ENCODE results near the gene CACNA1B.

- TF ChIP-seq, protein P1, sequence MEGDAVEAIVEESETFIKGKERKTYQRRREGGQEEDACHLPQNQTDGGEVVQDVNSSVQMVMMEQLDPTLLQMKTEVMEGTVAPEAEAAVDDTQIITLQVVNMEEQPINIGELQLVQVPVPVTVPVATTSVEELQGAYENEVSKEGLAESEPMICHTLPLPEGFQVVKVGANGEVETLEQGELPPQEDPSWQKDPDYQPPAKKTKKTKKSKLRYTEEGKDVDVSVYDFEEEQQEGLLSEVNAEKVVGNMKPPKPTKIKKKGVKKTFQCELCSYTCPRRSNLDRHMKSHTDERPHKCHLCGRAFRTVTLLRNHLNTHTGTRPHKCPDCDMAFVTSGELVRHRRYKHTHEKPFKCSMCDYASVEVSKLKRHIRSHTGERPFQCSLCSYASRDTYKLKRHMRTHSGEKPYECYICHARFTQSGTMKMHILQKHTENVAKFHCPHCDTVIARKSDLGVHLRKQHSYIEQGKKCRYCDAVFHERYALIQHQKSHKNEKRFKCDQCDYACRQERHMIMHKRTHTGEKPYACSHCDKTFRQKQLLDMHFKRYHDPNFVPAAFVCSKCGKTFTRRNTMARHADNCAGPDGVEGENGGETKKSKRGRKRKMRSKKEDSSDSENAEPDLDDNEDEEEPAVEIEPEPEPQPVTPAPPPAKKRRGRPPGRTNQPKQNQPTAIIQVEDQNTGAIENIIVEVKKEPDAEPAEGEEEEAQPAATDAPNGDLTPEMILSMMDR (IDR thresholded peaks at IDR 0.05 in 2 of 3, conservative IDR thresholded peaks at IDR 0.05 in 1 of 3; ENCODE audit: insufficient read depth in 2 of 3, low read depth in 1 of 3, low read length in 3 of 3): no peak
- TF ChIP-seq L3MBTL2 (IDR thresholded peaks at IDR 0.05): no peak
- TF ChIP-seq CHD2 (IDR thresholded peaks at IDR 0.05; ENCODE audit: low read depth, low read length): no peak
- TF ChIP-seq MTA3 (IDR thresholded peaks at IDR 0.05; ENCODE audit: borderline replicate concordance): no peak
- no peak for TF ChIP-seq JUN (IDR thresholded peaks at IDR 0.05; ENCODE audit: borderline replicate concordance, low read depth, low read length)
- TF ChIP-seq JUN (CRISPR knock-in tag; IDR thresholded peaks at IDR 0.05; ENCODE audit: borderline replicate concordance): no peak
- TF ChIP-seq FOXK1 (CRISPR knock-in tag; IDR thresholded peaks at IDR 0.05; ENCODE audit: borderline replicate concordance): no peak
Observed at GRCh38 chr9:137978262-137978714, 100.7 kb downstream of the CACNA1B start.
